ENCODE results near the gene FBXW5.

The FBXW5 gene

GRCh38 chr9:136934277-136934676, 10.3 kb downstream of the FBXW5 start:
- no peak for DNase-seq (ENCODE audit: low read depth, low spot score)

DNA sequence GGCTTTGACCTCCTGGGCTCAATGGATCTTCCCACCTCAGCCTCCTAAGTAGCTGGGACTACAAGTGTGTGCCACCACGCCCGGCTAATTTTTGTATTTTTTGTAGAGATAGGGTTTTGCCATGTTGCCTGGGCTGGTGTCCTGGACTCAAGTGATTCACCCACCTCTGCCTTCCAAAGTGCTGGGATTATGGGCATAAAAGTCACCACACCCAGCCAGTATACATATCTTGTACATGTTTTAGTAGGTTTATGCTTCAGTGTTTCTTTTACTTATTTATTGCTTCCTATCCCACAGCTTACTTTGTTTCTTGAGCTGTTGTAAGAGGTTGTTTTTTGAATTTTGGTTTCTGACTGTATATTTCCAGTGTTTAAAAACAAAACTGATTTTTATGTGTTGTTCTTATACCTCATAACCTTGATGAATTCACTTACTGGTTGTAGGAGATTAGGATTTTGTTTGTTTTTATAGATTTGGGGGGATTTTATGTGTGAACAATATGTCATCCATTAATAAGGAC, 12.9 kb downstream of the FBXW5 start:
- no peak for DNase-seq (ENCODE audit: low read depth, low spot score)

GRCh38 chr9:136930014-136930413, 14.5 kb downstream of the FBXW5 start:
- DNase-seq (ENCODE audit: low read depth, low spot score) = no peak

GRCh38 chr9:136928591-136928990, 15.9 kb downstream of the FBXW5 start:
- no peak for DNase-seq (ENCODE audit: low read depth, low spot score)

GRCh38 chr9:136927343-136928271, 16.9 kb downstream of the FBXW5 start:
- no peak for DNase-seq (ENCODE audit: low read depth, low spot score)

DNA sequence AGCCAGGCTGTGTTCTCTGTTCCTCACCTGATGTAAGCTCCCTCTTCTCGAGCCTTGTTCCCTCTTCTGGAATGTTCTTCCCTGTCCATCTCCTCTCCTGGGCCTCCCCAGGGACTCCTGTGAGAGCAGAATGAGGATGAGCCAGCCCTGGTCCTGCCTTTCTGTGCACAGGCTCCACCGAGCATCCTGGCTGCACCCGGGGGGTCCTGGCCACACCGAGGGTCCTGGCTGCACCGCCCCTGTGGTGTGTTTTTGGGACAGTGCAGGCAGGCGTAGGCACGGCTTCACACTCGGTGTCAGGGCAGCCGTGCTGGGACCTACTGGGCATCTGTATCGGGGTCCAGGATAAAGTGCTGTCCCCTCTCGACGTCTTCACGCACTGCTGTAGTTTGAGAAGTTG, 17.8 kb downstream of the FBXW5 start:
- DNase-seq (ENCODE audit: low read depth, low spot score) = no peak

GRCh38 chr9:136926154-136926704, 18.3 kb downstream of the FBXW5 start:
- DNase-seq (ENCODE audit: low read depth, low spot score) = no peak

DNA sequence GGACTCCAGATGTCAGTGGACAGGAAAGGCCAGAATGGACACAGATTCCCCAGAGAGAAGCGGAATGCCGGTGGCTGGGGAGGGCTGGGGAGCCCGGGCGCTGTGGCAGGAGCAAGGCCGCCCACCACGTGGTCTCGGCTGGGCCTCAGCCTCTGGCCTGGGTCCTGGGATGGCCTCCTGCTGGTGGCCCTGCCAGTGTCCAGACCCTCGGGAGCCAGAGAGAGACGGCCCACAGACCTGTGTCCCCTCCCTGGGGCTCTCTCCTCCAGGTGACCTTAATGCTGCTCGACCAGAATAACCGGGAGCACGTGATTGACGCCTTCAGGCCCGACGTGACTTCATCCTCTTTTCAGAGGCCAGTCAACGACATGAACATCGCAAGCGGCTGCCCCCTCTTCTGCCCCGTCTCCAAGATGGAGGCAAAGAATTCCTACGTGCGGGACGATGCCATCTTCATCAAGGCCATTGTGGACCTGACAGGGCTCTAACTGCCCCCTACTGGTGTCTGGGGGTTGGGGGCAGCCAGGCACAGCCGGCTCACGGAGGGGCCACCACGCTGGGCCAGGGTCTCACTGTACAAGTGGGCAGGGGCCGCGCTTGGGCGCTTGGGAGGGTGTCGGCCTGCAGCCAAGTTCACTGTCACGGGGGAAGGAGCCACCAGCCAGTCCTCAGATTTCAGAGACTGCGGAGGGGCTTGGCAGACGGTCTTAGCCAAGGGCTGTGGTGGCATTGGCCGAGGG, 19.0 kb downstream of the FBXW5 start:
- DNase-seq (ENCODE audit: low read depth, low spot score) = no peak

DNA sequence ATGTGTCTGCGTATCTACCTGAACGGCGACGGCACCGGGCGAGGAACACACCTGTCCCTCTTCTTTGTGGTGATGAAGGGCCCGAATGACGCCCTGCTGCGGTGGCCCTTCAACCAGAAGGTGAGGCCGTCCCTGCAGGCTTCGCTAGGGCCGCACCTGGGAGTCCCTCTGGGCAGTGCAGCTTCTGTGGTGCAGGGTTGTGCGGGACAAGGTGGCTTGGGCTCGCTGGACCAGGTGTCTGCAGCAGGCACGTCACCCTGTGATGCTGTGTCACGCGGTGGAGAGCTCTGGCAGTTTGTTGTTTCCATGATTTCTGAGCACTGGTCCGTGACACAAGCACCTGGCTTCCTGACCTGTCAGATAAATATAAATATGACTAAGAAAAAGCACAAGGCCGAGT, 20.7 kb downstream of the FBXW5 start:
- no peak for DNase-seq (ENCODE audit: low read depth, low spot score)

- DNase-seq (ENCODE audit: low read depth, low spot score) = no peak
Measured at GRCh38 chr9:136922540-136922939, 22.0 kb downstream of the FBXW5 start.

- DNase-seq (ENCODE audit: low read depth, low spot score) = no peak
Measured at GRCh38 chr9:136921718-136922117, 22.8 kb downstream of the FBXW5 start.

- no peak for DNase-seq (ENCODE audit: low read depth, low spot score)
Measured at GRCh38 chr9:136921307-136921706, 23.2 kb downstream of the FBXW5 start.

DNA sequence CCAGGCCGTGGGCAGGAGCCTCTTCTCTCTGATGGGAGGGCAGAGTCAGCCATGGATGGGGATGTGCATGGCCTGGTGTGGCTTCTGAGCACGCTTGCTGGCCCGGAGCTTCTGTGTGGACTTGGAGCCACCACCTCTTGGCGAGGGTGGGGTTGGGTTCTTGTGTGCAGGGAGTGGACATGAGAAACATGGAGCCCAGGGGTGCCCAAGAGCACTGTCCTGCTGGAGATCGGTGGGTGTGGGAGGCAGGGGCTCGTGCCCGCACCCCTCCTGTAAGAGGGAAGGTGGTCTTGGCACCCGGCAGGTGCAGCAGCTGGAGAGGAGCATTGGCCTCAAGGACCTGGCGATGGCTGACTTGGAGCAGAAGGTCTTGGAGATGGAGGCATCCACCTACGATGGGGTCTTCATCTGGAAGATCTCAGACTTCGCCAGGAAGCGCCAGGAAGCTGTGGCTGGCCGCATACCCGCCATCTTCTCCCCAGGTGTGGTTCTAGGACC, 23.8 kb downstream of the FBXW5 start:
- DNase-seq (ENCODE audit: low read depth, low spot score) = no peak

DNA sequence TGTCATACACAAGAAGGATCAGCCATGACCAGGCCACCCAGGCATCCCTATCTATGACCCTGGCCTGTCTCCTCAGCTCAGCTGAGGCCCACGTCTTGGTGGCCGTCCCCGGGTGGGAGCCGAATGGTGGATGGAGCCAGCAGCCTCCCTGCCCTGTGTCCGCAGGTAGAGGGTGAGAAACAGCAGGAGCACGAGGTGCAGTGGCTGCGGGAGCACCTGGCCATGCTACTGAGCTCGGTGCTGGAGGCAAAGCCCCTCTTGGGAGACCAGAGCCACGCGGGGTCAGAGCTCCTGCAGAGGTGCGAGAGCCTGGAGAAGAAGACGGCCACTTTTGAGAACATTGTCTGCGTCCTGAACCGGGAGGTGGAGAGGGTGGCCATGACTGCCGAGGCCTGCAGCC, 24.5 kb downstream of the FBXW5 start:
- DNase-seq (ENCODE audit: low read depth, low spot score) = no peak

- DNase-seq (ENCODE audit: low read depth, low spot score) = no peak
Measured at GRCh38 chr9:136917902-136918301, 26.6 kb downstream of the FBXW5 start.

DNA sequence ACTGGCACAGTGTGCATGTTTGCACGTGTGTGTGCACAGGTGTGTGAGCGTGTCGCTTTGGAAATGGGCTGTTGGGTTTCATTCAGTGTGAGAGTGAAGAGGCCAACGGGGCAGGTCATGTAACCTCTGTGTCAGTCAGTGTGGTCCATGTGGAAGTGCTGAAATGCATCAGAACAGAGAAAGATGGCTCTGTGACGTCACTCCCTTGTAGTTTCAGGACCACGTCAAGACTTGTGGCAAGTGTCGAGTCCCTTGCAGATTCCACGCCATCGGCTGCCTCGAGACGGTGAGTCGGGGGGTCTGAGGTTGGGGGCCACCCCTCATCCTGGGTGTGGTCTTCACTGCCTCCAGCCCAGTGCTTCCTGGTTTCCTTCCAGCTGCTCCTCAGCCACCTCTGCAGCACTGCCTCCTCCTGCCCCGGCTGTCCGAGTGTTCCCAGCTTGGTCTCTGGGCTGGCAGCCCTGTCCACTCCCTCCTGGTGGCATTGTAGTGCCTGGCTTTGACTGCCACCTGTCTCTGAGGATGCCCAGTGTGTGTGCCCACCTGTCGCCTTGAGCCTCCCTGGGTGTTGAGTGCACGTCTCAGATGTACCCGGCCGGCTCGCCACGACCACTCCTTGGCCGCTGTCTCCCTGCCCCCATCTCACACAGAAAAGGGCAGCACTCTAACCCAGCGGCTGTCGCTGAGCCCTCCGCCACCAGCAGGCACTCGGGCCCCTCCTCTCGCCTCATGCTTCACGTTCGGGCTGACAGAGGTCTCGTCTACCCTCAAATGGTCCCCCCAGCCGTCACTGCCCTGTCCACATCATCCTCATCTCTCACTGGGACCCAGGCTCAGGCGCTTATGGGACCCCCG, 28.0 kb downstream of the FBXW5 start:
- DNase-seq (ENCODE audit: low read depth, low spot score) = no peak

GRCh38 chr9:136915632-136916329, 28.8 kb downstream of the FBXW5 start:
- no peak for DNase-seq (ENCODE audit: low read depth, low spot score)

GRCh38 chr9:136913701-136914438, 30.7 kb downstream of the FBXW5 start:
- DNase-seq (ENCODE audit: low read depth, low spot score) = no peak

GRCh38 chr9:136910901-136911245, 33.7 kb downstream of the FBXW5 start:
- DNase-seq (ENCODE audit: low read depth, low spot score) = no peak
